Neutrophil (primary cell): ENCODE data around the gene MVB12B.

ENCODE experiments used
- H3K27ac ChIP-seq: fragments of 200-600 bp; sonication (generic); 2 replicates; pipeline ENCODE4 v1.5.1; 2016; ENCODE audit warnings: mild to moderate bottlenecking, moderate library complexity
- H3K27me3 ChIP-seq: fragments of 200-600 bp; sonication (generic); 2 replicates; pipeline ENCODE4 v1.6.0; 2016; ENCODE audit warnings: mild to moderate bottlenecking
- H3K36me3 ChIP-seq: fragments of 200-600 bp; sonication (generic); 2 replicates; pipeline ENCODE4 v1.5.1; 2017
- H3K4me1 ChIP-seq, 2 experiments: fragments of 200-600 bp in 1 of 2; sonication (generic) in 1 of 2; 1 replicate in 1 of 2; 2 replicates in 1 of 2; pipeline versions ENCODE4 v1.5.1 to v1.6.1; 2013 to 2016; ENCODE audit warnings: low read depth in 1 of 2, low read length in 1 of 2, mild to moderate bottlenecking in 1 of 2, moderate library complexity in 1 of 2; ENCODE audit not compliant: control insufficient read depth in 1 of 2, insufficient read depth in 1 of 2
- H3K4me3 ChIP-seq, 2 experiments: fragments of 200-600 bp in 1 of 2; sonication (generic) in 1 of 2; 1 replicate in 1 of 2; 2 replicates in 1 of 2; pipeline ENCODE4 v1.5.1; 2013 to 2016; ENCODE audit warnings: low read depth in 1 of 2, low read length in 1 of 2, mild to moderate bottlenecking in 1 of 2, moderate library complexity in 1 of 2
- H3K9me3 ChIP-seq: fragments of 200-600 bp; sonication (generic); 2 replicates; pipeline ENCODE4 v1.5.1; 2016
- CTCF ChIP-seq: fragments of 200-600 bp; sonication (generic); IDR thresholded peaks from 2 replicates; pipeline ENCODE4 v1.5.1; 2016; ENCODE audit warnings: antibody characterized with exemption

The MVB12B gene

DNA sequence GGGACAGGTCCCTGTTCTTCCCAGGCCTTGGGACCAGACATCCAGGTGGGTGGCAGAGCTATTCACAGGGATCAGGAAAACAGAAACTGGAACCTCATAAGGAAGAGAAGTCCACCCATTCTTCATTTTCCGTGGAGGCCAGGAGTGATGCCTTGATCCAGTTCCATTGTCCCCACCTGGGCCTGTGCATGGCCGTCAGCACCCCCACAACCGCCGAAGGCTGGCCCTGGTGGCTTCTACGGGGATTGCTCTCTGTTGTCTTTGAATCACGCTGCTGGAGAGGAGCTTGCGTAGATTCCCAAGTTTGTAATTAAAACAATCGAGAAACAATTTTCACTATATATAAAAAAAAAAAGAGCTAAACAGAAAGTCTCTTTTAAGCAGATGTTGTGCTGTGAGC lies 134.4 kb downstream of the MVB12B start:
- Histone ChIP-seq H3K4me3 (no peak overlapping the region), H3K9me3 (no peaks in the 10 kb centered on the region), H3K4me1 (peaks cover 0 to 16% of the 10 kb centered on the region in 2 experiments), H3K27me3 (no peaks in the 10 kb centered on the region), H3K27ac (no peak overlapping the region), H3K36me3 (no peaks in the 10 kb centered on the region)
- TF ChIP-seq CTCF = no peak

- no peak for TF ChIP-seq CTCF
- H3K27ac ChIP-seq = no peak overlapping the region
- H3K27me3 ChIP-seq = no peaks in the 10 kb centered on the region
- H3K4me3 ChIP-seq = no peak overlapping the region
- no peaks in the 10 kb centered on the region for H3K9me3 ChIP-seq
- H3K36me3 ChIP-seq = no peaks in the 10 kb centered on the region
- peaks cover 0 to 20% of the 10 kb centered on the region in 2 experiments for H3K4me1 ChIP-seq
These were observed 135.0 kb downstream of the MVB12B start for GRCh38 chr9:126461608-126462007.

- peaks cover 8 to 30% of the 10 kb centered on the region in 2 experiments for H3K4me1 ChIP-seq
- no peak overlapping the region for H3K27ac ChIP-seq
- H3K9me3 ChIP-seq = no peaks in the 10 kb centered on the region
- no peak overlapping the region for H3K4me3 ChIP-seq
- no peak for TF ChIP-seq CTCF
- H3K36me3 ChIP-seq = no peaks in the 10 kb centered on the region
- H3K27me3 ChIP-seq = no peaks in the 10 kb centered on the region
These were observed 136.0 kb downstream of the MVB12B start for GRCh38 chr9:126462617-126463016.

- TF ChIP-seq CTCF = no peak
- H3K36me3 ChIP-seq = no peaks in the 10 kb centered on the region
- no peak overlapping the region for H3K27ac ChIP-seq
- no peaks in the 10 kb centered on the region for H3K27me3 ChIP-seq
- H3K4me1 ChIP-seq = peaks cover 16 to 38% of the 10 kb centered on the region in 2 experiments
- H3K9me3 ChIP-seq = no peaks in the 10 kb centered on the region
- H3K4me3 ChIP-seq = no peak overlapping the region
These were observed 136.8 kb downstream of the MVB12B start for GRCh38 chr9:126463426-126463825.

GRCh38 chr9:126464694-126465441 lies 138.2 kb downstream of the MVB12B start:
- H3K9me3 ChIP-seq = no peaks in the 10 kb centered on the region
- TF ChIP-seq CTCF = no peak
- H3K27ac ChIP-seq = no peak overlapping the region
- H3K27me3 ChIP-seq = no peaks in the 10 kb centered on the region
- H3K4me3 ChIP-seq = no peak overlapping the region
- H3K4me1 ChIP-seq = peaks cover 30 to 53% of the 10 kb centered on the region in 2 experiments
- no peaks in the 10 kb centered on the region for H3K36me3 ChIP-seq
